WTC11 (cell line): ENCODE results near the gene TPD52L2. TPM values are rescaled to one million over a fixed set of nuclear protein-coding genes. Genes with fewer than 3 reads are reported as not detected.

Experiments
- ATAC-seq: fragments of 200-7000 bp; cut with Tn5 transposase; 2 replicates; pipeline ENCODE4 v1.10.0; 2021; ENCODE audit warnings: mild to moderate bottlenecking, moderate library complexity
- CTCF ChIA-PET: fragments of 300-600 bp; sonication (Branson Sonifier 250); formaldehyde crosslinking; loops from one replicate; lab custom pipeline; 2021; ENCODE audit warnings: antibody characterized with exemption; lab: Charles Lee
- POLR2A ChIA-PET: fragments of 350-600 bp; sonication (Branson Sonifier 250); formaldehyde crosslinking; loops from one replicate; lab custom pipeline; 2021; ENCODE audit warnings: antibody characterized with exemption; lab: Charles Lee
- DNase-seq: peaks from one replicate; pipeline ENCODE4 v3.0.0; 2021; ENCODE audit warnings: low spot score
- H3K27ac Mint-ChIP-seq: 2 replicates; pipeline ENCODE4 v1.8.0; 2021; ENCODE audit warnings: mixed read lengths
- H3K27me3 Mint-ChIP-seq: 2 replicates; pipeline ENCODE4 v1.8.0; 2021; ENCODE audit warnings: low read depth, mild to moderate bottlenecking, moderate library complexity, mixed read lengths
- H3K36me3 Mint-ChIP-seq: 2 replicates; pipeline ENCODE4 v1.8.0; 2021; ENCODE audit warnings: mixed read lengths
- H3K4me1 Mint-ChIP-seq: 2 replicates; pipeline ENCODE4 v1.8.0; 2022; ENCODE audit warnings: mixed read lengths
- H3K4me3 Mint-ChIP-seq: 2 replicates; pipeline ENCODE4 v1.8.0; 2021; ENCODE audit warnings: mild to moderate bottlenecking, moderate library complexity, mixed read lengths
- H3K9me3 Mint-ChIP-seq: 2 replicates; pipeline ENCODE4 v1.8.0; 2021; ENCODE audit warnings: mixed read lengths
- IRF2 ChIP-seq: sonication (generic); formaldehyde crosslinking; IDR thresholded peaks from 2 replicates; pipeline ENCODE4 v1.8.0; 2022; ENCODE audit warnings: low read depth, missing genetic modification reagents, borderline replicate concordance
- MXD4 ChIP-seq: fragments of 250-450 bp; sonication (Bioruptor Pico); IDR thresholded peaks from 2 replicates; pipeline ENCODE4 v1.8.0; 2021; ENCODE audit warnings: mild to moderate bottlenecking, moderate library complexity, borderline replicate concordance
- SP1 ChIP-seq: sonication (generic); formaldehyde crosslinking; conservative IDR thresholded peaks from 2 replicates; pipeline ENCODE4 v1.8.1; 2022; ENCODE audit warnings: missing genetic modification reagents
- TEAD4 ChIP-seq: sonication (generic); formaldehyde crosslinking; IDR thresholded peaks from 2 replicates; pipeline ENCODE4 v1.8.0; 2022; ENCODE audit warnings: mild to moderate bottlenecking, missing genetic modification reagents
- ZBTB21 ChIP-seq: sonication (generic); formaldehyde crosslinking; IDR thresholded peaks from 2 replicates; pipeline ENCODE4 v1.8.1; 2023; ENCODE audit warnings: mild to moderate bottlenecking, missing genetic modification reagents, borderline replicate concordance
- ZNF232 ChIP-seq: sonication (generic); formaldehyde crosslinking; IDR thresholded peaks from 2 replicates; pipeline ENCODE4 v1.8.0; 2022; ENCODE audit warnings: mild to moderate bottlenecking, missing genetic modification reagents
- ZNF671 ChIP-seq: fragments of 250-450 bp; sonication (Bioruptor Pico); IDR thresholded peaks from 2 replicates; pipeline ENCODE4 v1.8.0; 2021; ENCODE audit warnings: mild to moderate bottlenecking
- total RNA-seq: library from RNA; stranded (reverse); gene quantifications from 3 replicates; pipeline ENCODE4 v1.2.3, GENCODE V29; 2021
- TF ChIP-seq, protein P1 (sequence below): sonication (generic); formaldehyde crosslinking; IDR thresholded peaks from 2 replicates; pipeline ENCODE4 v1.8.0; 2022; ENCODE audit warnings: mild to moderate bottlenecking, missing genetic modification reagents
- TF ChIP-seq, protein P2 (sequence below): sonication (generic); formaldehyde crosslinking; IDR thresholded peaks from 2 replicates; pipeline ENCODE4 v1.8.1; 2022; ENCODE audit warnings: low read depth, missing genetic modification reagents, borderline replicate concordance
- TF ChIP-seq, protein P3 (sequence below): sonication (generic); formaldehyde crosslinking; conservative IDR thresholded peaks from 2 replicates; pipeline ENCODE4 v1.8.1; 2023; ENCODE audit warnings: mild to moderate bottlenecking, low read depth, missing genetic modification reagents, moderate library complexity
- TF ChIP-seq, protein P4 (sequence below): fragments of 250-450 bp; sonication (Bioruptor Pico); IDR thresholded peaks from 2 replicates; pipeline ENCODE4 v1.9.0; 2021; ENCODE audit warnings: mild to moderate bottlenecking

The TPD52L2 gene
- total RNA-seq, 1 experiment from 2014 or later = 80.8 TPM

DNA sequence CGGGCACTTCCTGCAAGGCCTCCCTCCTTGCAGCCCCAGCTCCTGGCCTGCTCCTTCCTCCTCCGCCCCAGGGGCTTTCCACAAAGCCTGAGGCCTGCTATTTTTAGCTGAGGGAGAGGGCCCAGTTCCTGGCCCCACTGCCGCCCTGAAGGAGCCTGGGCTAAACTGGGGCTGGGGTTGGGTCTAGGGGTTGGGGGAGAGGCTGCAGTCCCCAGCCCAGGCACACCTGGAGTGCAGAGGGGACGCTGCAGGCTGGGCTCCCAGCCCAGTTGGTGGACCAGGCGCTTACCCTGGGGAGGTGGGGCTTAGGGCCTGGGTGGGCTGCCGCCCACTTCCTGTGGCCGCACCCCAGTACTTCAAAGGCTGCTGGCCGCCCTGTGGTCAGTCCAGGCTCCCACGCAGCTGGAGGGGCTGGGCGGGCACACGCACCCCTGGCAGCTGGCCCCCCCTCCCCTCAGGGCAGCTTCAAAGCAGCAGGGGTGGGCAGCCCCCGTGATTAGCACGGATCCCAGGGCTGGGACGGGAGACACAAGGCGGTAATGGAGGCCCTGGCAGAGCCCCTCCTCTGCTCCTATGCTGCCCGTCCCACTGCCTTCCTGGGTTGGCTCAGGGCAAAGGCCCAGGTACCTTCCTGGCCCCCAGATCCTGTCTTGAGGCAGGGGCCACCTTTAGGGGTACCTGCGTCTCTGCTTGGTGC lies 10.9 kb upstream of the TPD52L2 start (continued):
- TF ChIP-seq, protein P1, sequence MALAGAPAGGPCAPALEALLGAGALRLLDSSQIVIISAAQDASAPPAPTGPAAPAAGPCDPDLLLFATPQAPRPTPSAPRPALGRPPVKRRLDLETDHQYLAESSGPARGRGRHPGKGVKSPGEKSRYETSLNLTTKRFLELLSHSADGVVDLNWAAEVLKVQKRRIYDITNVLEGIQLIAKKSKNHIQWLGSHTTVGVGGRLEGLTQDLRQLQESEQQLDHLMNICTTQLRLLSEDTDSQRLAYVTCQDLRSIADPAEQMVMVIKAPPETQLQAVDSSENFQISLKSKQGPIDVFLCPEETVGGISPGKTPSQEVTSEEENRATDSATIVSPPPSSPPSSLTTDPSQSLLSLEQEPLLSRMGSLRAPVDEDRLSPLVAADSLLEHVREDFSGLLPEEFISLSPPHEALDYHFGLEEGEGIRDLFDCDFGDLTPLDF (CRISPR knock-in tag) = no peak
- TF ChIP-seq ZBTB21 = 0 out of 2 replicates have a peak, but pooled peaks have one; percentile 30
- TF ChIP-seq, protein P2, sequence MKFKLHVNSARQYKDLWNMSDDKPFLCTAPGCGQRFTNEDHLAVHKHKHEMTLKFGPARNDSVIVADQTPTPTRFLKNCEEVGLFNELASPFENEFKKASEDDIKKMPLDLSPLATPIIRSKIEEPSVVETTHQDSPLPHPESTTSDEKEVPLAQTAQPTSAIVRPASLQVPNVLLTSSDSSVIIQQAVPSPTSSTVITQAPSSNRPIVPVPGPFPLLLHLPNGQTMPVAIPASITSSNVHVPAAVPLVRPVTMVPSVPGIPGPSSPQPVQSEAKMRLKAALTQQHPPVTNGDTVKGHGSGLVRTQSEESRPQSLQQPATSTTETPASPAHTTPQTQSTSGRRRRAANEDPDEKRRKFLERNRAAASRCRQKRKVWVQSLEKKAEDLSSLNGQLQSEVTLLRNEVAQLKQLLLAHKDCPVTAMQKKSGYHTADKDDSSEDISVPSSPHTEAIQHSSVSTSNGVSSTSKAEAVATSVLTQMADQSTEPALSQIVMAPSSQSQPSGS (CRISPR knock-in tag) = no peak
- TF ChIP-seq TEAD4 (CRISPR knock-in tag) = no peak

DNA sequence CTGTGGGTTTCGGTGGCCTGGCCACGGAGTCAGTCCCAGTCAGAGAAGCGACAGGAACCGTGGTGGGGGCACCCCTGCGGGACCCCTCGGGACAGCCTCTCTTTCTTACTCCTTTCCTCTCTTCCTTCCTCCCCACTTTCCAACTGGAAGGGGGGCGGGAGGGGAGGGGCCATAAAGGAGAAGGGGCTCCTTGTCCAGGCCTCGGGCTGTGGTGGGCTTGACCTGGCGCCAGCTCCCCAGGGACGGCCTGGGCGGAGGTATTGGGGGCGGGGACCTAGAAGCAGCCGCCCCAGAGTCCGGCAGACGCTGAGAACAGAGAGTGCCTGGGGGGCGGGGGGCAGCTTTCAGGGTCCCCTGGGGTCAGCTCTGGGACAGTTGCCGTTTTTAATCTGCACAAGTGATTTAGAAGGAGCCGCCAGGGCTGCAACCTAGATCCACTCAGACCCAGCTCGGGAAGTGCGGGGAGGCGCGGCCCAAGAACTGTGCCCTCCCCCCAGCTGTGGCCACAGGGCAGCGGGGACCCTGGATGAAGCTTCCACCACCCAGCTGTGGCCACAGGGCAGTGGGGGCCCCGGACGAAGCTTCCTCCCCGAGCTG lies 10.2 kb upstream of the TPD52L2 start:
- POLR2A ChIA-PET = interaction anchor here (0.8 to 2.7 kb wide), 4 partner anchors 7 to 317 kb away, joined by 3 to 18 read pairs (median 7); partner anchors contain the start of genes PTK6 and TPD52L2
- CTCF ChIA-PET = interaction anchor here (0.6 to 3.4 kb wide), 16 partner anchors 8 to 371 kb away, joined by 3 to 29 read pairs (median 4); partner anchors contain the start of genes ARFRP1, PRPF6, SAMD10 and TPD52L2
- peaks cover 41% of the 10 kb centered on the region for H3K4me1 Mint-ChIP-seq
- H3K4me3 Mint-ChIP-seq = peak overlapping the region; percentile 49
- H3K27me3 Mint-ChIP-seq = peaks cover 9% of the 10 kb centered on the region
- no peak for DNase-seq
- TF ChIP-seq SP1 (CRISPR knock-in tag) = 0 out of 2 replicates have a peak, but pooled peaks have one; percentile 22
- TF ChIP-seq, protein P3, sequence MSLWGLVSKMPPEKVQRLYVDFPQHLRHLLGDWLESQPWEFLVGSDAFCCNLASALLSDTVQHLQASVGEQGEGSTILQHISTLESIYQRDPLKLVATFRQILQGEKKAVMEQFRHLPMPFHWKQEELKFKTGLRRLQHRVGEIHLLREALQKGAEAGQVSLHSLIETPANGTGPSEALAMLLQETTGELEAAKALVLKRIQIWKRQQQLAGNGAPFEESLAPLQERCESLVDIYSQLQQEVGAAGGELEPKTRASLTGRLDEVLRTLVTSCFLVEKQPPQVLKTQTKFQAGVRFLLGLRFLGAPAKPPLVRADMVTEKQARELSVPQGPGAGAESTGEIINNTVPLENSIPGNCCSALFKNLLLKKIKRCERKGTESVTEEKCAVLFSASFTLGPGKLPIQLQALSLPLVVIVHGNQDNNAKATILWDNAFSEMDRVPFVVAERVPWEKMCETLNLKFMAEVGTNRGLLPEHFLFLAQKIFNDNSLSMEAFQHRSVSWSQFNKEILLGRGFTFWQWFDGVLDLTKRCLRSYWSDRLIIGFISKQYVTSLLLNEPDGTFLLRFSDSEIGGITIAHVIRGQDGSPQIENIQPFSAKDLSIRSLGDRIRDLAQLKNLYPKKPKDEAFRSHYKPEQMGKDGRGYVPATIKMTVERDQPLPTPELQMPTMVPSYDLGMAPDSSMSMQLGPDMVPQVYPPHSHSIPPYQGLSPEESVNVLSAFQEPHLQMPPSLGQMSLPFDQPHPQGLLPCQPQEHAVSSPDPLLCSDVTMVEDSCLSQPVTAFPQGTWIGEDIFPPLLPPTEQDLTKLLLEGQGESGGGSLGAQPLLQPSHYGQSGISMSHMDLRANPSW (CRISPR knock-in tag) = no peak
- TF ChIP-seq, all 79 proteins: peak for 1
- Mint-ChIP-seq H3K36me3 (no peaks in the 10 kb centered on the region), H3K27ac (no peak overlapping the region), H3K9me3 (no peaks in the 10 kb centered on the region)
- ATAC-seq = peak; percentile 2; the same call in 1 of the 2 replicates

DNA sequence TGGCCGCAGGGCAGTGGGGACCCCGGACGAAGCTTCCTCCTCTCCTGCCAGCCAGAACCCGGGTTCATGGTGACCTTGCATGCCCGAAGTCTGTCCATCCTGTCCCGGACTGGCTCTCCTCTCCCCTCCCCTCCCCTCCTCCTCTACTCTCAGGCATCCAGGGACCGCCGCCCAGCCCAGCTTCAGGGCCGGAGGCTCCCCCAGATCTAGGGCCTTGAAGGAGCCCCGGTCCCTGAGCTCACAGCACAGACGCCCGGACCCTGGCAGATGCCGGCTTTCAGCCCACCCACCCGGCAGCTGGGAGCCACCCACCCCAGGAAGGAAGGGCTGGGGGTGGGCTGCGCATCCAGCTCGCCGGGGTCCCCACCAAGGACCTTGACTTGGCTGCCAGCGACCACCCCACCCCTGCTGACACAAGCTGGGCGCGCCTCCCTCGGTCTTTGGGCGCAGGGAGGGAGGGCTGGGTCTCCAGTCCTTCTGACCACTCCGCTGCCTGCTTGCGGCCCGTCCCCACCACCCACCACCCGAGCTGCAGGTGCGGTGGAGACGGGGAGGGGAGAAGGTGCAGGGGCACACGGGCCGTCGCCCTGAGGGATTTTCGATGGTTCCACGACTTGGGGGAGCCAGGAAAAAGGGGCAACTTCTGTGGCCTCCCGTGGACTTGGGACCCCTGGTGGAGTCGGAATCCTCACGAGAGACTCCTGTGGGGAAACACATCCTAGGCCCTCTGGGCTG lies 9.5 kb upstream of the TPD52L2 start:
- no peak for TF ChIP-seq ZNF232 (CRISPR knock-in tag)
- TF ChIP-seq, protein P4, sequence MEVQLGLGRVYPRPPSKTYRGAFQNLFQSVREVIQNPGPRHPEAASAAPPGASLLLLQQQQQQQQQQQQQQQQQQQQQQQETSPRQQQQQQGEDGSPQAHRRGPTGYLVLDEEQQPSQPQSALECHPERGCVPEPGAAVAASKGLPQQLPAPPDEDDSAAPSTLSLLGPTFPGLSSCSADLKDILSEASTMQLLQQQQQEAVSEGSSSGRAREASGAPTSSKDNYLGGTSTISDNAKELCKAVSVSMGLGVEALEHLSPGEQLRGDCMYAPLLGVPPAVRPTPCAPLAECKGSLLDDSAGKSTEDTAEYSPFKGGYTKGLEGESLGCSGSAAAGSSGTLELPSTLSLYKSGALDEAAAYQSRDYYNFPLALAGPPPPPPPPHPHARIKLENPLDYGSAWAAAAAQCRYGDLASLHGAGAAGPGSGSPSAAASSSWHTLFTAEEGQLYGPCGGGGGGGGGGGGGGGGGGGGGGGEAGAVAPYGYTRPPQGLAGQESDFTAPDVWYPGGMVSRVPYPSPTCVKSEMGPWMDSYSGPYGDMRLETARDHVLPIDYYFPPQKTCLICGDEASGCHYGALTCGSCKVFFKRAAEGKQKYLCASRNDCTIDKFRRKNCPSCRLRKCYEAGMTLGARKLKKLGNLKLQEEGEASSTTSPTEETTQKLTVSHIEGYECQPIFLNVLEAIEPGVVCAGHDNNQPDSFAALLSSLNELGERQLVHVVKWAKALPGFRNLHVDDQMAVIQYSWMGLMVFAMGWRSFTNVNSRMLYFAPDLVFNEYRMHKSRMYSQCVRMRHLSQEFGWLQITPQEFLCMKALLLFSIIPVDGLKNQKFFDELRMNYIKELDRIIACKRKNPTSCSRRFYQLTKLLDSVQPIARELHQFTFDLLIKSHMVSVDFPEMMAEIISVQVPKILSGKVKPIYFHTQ (CRISPR knock-in tag) = no peak
- no peak for TF ChIP-seq ZNF671 (CRISPR knock-in tag)
- no peak for TF ChIP-seq IRF2
- no peak for TF ChIP-seq MXD4 (CRISPR knock-in tag)
- CTCF ChIA-PET = interaction anchor here (0.6 to 3.4 kb wide), 18 partner anchors 8 to 372 kb away, joined by 3 to 29 read pairs (median 4); partner anchors contain the start of genes ARFRP1, PRPF6, SAMD10 and TPD52L2
- H3K9me3 Mint-ChIP-seq = no peaks in the 10 kb centered on the region
- no peak overlapping the region for H3K27ac Mint-ChIP-seq
- peaks cover 9% of the 10 kb centered on the region for H3K27me3 Mint-ChIP-seq
- ATAC-seq (peak; percentile 9), DNase-seq (no peak)
- H3K4me1 Mint-ChIP-seq = peaks cover 45% of the 10 kb centered on the region
- peak overlapping the region; percentile 51 for H3K4me3 Mint-ChIP-seq
- POLR2A ChIA-PET = interaction anchor here (0.8 to 2.7 kb wide), 4 partner anchors 8 to 318 kb away, joined by 3 to 18 read pairs (median 7); partner anchors contain the start of genes PTK6 and TPD52L2
- no peaks in the 10 kb centered on the region for H3K36me3 Mint-ChIP-seq
